ENCODE measurements around the gene IFT172.
"Not testable (repeated sequence)": the region's sequence is repeated elsewhere in the genome, so short reads cannot be mapped to it uniquely, and the experiment has no call there.

IFT172 gene

DNA sequence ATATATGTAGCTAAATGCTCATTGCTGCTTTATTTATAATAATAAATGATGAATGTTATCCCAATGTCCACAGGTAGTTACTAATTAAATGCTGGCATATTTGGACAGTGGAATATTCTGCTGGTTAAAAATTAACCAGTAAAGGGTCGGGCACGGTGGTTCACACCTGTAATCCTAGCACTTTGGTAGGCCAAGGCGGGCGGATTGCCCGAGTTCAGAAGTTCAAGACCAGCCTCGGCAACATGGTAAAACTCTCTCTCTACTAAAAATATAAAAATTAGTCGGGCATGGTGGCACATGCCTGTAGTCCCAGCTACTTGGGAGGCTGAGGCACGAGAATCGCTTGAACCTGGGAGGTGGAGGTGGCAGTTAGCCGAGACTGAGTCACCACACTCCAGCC is 64.5 kb downstream of the IFT172 start:
- DNase-seq = not testable (repeated sequence)

DNA sequence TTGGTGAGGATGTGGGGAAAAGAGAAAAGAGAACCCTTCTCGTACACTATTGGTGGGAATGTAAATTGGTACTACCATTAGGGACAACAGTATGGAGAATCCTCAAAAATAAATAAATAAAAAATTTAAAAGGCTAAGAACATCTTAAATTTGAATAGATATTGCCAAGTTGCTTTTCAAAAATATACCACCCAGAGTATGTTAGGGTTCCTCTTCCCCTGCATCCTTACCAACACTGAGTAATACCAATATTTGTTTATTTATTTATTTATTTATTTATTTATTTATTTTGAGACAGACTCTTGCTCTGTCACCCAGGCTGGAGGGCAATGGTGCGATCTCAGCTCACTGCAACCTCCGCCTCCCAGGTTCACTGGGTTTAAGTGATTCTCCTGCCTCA is 66.6 kb downstream of the IFT172 start:
- no peak for DNase-seq

DNA sequence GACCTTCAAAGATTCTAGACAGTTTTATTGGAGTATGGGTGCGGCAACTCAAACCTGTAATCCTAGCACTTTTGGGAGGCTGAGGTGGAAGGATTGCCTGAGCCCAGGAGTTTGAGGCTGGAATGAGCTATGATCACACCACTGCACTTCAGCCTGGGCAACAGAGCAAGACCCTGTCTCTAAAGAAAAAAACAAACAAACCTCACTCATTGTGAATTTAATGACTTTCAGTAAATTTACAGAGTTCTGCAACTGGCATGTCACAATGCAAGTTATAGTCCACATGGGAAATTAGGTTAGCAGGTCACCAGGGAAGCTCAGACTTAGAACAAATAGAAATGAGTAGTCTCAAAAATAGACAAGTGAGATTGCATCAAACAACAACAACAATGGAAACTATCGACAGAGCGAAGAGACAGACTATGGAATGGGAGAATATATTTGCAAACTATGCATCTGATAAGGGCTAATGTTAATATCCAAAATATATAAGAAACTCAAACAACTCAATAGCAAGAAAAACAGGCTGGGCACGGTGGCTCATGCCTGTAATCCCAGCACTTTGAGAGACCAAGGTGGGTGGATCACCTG is 67.8 kb downstream of the IFT172 start:
- no peak for DNase-seq

DNA sequence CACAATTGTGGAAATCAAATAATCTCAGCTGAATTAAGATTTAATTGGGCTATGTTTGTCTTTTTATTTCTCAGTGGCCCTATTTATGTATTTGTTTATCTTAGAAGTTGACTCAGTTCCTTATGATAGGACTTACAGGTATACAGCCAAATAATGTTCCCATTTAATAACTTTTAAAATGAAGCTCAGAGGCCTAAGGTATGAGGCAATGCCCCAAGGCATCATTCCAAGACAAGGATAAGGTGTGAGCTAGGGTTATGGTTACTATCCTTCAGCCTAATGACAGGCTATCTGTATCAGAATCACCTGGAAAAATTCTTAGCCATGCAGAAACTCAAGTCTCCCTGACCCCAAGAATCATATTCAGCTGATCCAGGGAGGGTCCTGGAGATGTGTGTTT is 68.5 kb downstream of the IFT172 start:
- DNase-seq = no peak

DNA sequence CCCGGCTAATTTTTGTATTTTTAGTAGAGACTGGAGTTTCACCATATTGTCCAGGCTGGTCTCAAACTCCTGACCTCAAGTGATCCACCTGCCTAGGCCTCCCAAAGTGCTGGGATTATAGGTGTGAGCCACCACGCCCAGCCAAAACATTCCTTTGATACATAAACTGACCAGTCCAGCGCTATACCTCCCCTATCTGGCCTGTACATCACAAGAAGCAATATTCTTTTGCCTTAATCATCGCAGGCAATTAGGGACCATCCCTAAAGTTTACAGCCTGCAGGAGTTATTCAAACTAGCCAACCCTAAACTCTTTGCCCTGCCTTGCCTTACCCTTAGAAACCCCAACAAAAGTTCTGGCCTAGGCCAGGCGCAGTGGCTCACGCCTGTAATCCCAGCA is 73.4 kb downstream of the IFT172 start:
- no peak for DNase-seq

DNA sequence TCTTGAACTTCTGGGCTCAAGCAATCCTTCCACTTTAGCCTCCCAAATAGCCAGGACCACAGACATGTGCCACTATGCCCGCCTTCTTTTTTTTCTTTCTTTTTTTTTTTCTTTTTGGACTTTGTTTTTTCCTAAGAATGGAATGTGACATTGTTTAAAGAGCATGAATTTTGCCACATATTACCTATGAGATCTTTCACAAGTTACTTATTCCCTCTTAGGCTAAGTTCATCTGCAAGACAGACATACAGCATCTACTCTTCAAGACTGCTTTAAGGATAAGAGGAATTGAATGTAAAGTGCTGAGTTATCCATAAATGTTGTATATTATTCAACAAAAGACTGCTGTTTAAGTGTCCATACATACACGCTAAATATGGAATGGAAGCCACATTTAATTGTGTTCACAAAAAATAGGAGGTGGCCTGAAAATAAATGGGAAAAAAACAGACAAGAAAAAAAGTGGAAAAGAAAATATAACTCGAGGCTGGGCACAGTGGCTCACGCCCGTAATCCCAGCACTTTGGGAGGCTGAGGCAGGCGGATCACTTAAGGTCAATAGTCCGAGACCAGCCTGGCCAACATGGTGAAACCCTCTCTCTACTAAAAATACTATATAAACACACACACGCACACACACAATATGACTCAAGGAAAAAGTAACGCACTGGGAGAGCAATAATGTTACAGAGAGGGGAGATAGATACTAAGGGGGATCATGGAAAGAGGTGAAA is 77.0 kb downstream of the IFT172 start:
- no peak for DNase-seq

DNA sequence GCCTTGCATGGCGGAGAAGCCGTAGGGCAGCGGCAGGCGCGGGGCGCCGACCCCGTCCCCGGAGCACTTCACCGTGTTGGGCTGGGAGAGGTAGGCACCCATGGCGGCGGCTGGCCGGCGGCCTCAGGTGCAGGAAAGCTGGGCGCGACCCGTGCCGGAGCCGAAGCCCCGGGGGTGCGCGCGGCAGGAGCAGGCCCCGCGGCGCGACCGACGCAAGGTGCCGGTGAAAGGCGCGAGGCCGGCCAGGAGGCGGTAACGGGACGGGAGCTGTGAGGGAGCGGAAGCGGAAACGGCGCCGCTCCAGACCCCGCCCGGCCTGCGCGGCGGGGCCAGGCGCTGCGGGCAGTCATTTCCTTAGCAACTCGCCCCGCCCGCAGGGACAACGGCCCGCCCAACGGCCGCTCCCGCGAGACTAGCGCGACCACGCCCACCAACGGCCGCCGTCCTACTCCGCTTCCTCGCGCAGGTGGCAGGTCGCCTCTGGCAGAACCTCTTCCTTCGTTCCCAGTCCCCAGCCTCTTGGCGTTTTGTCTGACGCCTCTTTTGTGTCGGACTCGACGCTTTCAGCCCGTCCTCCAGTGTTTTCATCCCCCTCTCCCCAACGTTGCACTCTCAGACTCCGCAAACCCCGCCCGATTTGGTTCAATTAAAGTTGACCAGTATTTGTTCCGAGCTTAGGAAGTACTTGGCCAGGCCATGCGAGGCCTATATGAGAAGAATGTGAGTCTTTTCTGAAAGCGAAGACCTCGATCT is 80.0 kb downstream of the IFT172 start, which contains the start of gene PPM1G:
TSS of gene PPM1G (minus strand) at position 271 of the 753 bp plus-strand sequence. CDS start at position 102, 169 bp downstream.
- DNase-seq = peak; percentile 92

DNA sequence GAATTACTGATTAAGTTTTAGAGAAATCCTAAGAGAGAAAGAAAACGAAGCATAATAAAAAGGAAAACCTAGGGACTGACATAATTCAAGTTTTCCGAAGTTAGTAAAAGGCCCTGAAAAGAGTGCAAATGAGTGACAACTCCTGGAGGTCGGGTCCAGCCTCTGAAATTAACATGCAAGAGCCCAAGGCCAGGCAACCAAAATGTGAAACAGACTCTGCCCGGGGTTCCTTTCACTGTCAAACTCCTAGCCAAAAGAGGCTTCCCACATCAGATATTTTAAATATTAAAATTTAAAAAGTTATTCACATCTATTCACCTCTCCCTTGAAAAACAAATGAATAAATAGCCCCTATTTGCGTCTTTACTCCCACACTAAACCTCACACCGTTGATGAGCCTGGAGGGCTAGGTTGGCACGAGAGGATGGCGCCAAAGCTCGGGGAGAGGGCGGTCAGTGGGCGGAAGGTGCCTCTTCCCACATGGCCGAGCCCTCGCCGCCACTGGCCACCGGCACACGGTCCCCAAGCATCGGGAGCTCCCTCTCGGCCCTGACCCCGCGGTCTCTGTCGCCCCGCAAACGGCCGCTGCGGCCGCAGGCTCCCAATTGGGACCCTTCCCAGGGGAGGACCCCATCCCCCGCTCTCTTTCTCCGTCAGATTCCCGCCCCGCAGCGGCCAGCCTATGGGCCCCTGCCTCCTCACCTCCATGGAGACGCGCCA is 80.8 kb downstream of the IFT172 start:
- peak; percentile 32 for DNase-seq

DNA sequence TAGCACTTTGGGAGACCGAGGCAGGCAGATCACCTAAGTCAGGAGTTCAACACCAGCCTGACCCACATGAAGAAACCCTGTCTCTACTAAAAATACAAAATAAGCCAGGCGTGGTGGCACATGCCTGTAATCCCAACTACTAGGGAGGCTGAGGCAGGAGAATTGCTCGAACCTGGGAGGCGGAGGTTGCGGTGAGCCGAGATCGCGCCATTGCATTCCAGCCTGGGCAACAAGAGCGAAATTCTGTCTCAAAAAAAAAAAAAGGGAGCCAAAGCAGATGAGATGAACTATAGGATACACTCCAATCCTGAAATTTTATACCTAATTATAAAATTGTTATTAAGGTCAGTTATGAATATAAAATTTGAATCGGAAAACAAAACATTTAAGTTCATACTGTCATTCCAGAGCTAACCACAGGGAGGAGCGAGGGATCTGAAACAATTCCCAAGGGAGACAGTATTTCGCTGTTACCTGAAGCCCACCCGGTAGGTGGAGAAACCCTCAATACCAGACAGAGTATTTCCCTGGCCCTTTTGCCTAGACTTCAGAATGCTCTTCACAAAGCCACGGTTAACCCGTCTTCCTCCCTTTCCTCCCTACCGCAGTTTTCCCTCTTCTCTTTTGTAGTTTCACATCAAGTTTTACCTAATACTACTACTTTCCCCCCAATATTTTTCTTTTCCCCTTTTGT is 81.6 kb downstream of the IFT172 start:
- DNase-seq = peak; percentile 54

DNA sequence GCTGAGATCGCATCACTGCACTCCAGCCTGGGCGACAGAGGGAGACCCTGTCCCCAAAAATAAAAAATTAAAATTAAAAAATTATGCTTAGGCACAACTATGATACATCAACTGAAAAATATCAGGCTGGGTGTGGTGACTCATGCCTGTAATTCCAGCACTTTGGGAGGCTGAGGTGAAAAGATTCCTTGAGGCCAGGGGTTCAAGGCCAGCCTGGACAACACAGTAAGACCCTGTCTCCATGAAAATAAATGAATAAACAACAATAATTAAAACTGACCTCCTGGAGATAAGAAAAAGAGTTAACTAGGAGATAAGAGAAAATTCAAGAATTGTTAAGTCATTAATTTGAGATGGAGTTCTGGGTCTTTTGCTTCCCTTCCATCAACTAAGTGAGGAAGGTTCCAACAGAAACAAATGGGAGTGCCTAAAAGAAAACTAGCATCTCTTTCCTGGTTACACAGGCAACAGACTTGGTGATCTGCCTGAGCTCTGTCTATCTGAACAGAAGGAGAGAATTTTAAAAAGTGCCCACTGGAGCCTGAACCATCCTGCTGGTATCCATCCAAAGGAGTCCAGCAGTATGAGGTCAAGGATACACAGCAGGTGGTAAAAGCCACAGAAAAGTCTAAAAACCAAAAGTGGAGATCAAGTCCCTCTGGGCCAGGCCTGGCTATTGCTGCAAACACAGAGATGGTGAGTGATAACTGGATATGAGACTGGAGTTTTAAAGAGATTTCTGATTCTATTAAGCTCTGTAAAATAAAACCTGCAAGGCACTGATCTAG is 89.0 kb downstream of the IFT172 start:
- peak; percentile 22 for DNase-seq

DNA sequence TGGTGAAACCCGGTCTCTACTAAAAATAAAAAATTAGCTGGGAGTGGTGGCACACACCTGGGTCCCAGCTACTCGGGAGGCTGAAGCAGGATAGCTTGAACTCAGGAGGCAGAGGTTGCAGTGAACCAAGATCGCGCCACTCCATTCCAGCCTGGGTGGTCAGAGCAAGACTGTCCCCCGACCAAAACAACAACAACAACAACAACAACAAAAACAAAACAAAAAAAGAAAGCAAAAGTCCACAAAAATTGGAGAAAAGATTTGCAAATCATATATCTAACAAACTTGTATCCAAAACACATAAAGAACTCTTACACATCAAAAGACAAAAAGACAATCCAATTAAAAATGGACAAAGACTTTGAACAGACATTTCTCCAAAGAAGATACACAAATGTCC is 90.6 kb downstream of the IFT172 start:
- DNase-seq = no peak

All from EL (cell line).